ENCODE measurements around the gene NLRC5. TPM values are rescaled to one million over a fixed set of nuclear protein-coding genes. Genes with fewer than 3 reads are reported as not detected.

Gene NLRC5
- total RNA-seq, 1 donor from 2014 or later, result 1.7 TPM

GRCh38 chr16:57115514-57116182 is 126.3 kb downstream of the NLRC5 start:
- Mint-ChIP-seq H3K4me1 (ENCODE audit: unreplicated experiment) (peaks cover 8% of the 10 kb centered on the region), H3K27me3 (no peaks in the 10 kb centered on the region), H3K27ac (peak overlapping the region; percentile 37), H3K36me3 (peaks cover 3% of the 10 kb centered on the region), H3K4me3 (no peak overlapping the region), H3K9me3 (no peaks in the 10 kb centered on the region)
- no peak for DNase-seq (ENCODE audit: extremely low spot score, unreplicated experiment)
- no peak for TF ChIP-seq CTCF (conservative IDR thresholded peaks at IDR 0.05)

GRCh38 chr16:57118461-57119084 is 129.2 kb downstream of the NLRC5 start:
- TF ChIP-seq CTCF (conservative IDR thresholded peaks at IDR 0.05), result no peak
- Mint-ChIP-seq H3K4me3 (no peak overlapping the region), H3K36me3 (peaks cover 3% of the 10 kb centered on the region), H3K9me3 (no peaks in the 10 kb centered on the region), H3K27me3 (no peaks in the 10 kb centered on the region), H3K27ac (no peak overlapping the region), H3K4me1 (ENCODE audit: unreplicated experiment) (peaks cover 8% of the 10 kb centered on the region)
- DNase-seq (ENCODE audit: extremely low spot score, unreplicated experiment), result no peak

- no peak for DNase-seq (ENCODE audit: extremely low spot score, unreplicated experiment)
- H3K36me3 Mint-ChIP-seq, result peaks cover 4% of the 10 kb centered on the region
- H3K27ac Mint-ChIP-seq, result no peak overlapping the region
- H3K27me3 Mint-ChIP-seq, result no peaks in the 10 kb centered on the region
- no peak overlapping the region for H3K4me3 Mint-ChIP-seq
- no peak for TF ChIP-seq CTCF (conservative IDR thresholded peaks at IDR 0.05)
- no peaks in the 10 kb centered on the region for H3K9me3 Mint-ChIP-seq
- H3K4me1 Mint-ChIP-seq (ENCODE audit: unreplicated experiment), result no peaks in the 10 kb centered on the region
These were observed 134.0 kb downstream of the NLRC5 start for GRCh38 chr16:57123216-57123973.

GRCh38 chr16:57123974-57124674 is 134.8 kb downstream of the NLRC5 start:
- no peaks in the 10 kb centered on the region for H3K27me3 Mint-ChIP-seq
- no peak overlapping the region for H3K4me3 Mint-ChIP-seq
- no peak for DNase-seq (ENCODE audit: extremely low spot score, unreplicated experiment)
- H3K27ac Mint-ChIP-seq, result no peak overlapping the region
- no peaks in the 10 kb centered on the region for H3K4me1 Mint-ChIP-seq (ENCODE audit: unreplicated experiment)
- no peak for TF ChIP-seq CTCF (conservative IDR thresholded peaks at IDR 0.05)
- H3K36me3 Mint-ChIP-seq, result peaks cover 4% of the 10 kb centered on the region
- no peaks in the 10 kb centered on the region for H3K9me3 Mint-ChIP-seq

- DNase-seq (ENCODE audit: extremely low spot score, unreplicated experiment), result no peak
- no peak overlapping the region for H3K27ac Mint-ChIP-seq
- H3K9me3 Mint-ChIP-seq, result no peaks in the 10 kb centered on the region
- H3K36me3 Mint-ChIP-seq, result peaks cover 4% of the 10 kb centered on the region
- TF ChIP-seq CTCF (conservative IDR thresholded peaks at IDR 0.05), result no peak
- no peaks in the 10 kb centered on the region for H3K27me3 Mint-ChIP-seq
- H3K4me3 Mint-ChIP-seq, result no peak overlapping the region
- peaks cover under 1% of the 10 kb centered on the region for H3K4me1 Mint-ChIP-seq (ENCODE audit: unreplicated experiment)
These were observed 136.0 kb downstream of the NLRC5 start for GRCh38 chr16:57125376-57125775.
